GM12864 (cell line): ENCODE data around the gene LCP2.
A peak's percentile ranks its signal among the peaks of the same experiment; 100 is the strongest.

Experiments used
- DNase-seq: peaks from one replicate; pipeline ENCODE4 v3.0.0-alpha.2; 2011; ENCODE audit warnings: low read depth
- H3K4me3 ChIP-seq: 2 replicates; pipeline ENCODE4 v1.5.1; 2011; ENCODE audit warnings: mild to moderate bottlenecking, low read depth, low read length, control low read depth
- CTCF ChIP-seq: IDR thresholded peaks from 2 replicates; pipeline ENCODE4 v1.5.1; 2011; ENCODE audit warnings: low read depth, mild to moderate bottlenecking, moderate library complexity, low read length, control low read depth, inconsistent platforms; ENCODE audit errors: missing control alignments

Gene LCP2

GRCh38 chr5:170268153-170268689 is 29.4 kb downstream of the LCP2 start:
- no peak overlapping the region for H3K4me3 ChIP-seq
- no peak for DNase-seq
- no peak for TF ChIP-seq CTCF

- H3K4me3 ChIP-seq, result no peak overlapping the region
Measured at GRCh38 chr5:170267431-170268152, 30.0 kb downstream of the LCP2 start.

GRCh38 chr5:170266570-170267381 is 30.8 kb downstream of the LCP2 start:
- no peak for DNase-seq
- TF ChIP-seq CTCF, result no peak

More at GRCh38 chr5:170267431-170268152, 30.0 kb downstream of the LCP2 start:
- DNase-seq, result peak; percentile 55
- peak; percentile 77 for TF ChIP-seq CTCF

DNA sequence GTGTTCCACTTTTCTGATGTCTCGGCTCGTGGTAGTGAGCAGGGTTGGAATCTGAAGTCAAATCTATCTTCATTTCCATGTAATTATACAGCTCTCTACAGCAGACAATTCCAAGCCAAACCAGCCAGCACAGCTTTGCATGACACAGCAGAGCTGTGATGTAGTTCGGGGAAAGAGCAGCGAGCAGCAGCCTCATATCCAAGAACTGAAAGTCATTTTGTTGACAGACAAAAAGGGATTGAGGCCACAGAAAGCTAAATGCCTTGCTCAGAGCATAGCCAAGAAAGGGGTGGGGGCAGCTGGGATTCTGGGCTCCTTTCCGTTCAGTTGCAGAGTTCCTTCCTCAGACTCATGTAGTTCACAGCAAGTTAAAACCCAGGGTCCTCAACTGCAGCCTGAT is 32.1 kb downstream of the LCP2 start:
- no peak overlapping the region for H3K4me3 ChIP-seq
- no peak for DNase-seq
- no peak for TF ChIP-seq CTCF

More at GRCh38 chr5:170266570-170267381, 30.8 kb downstream of the LCP2 start:
- H3K4me3 ChIP-seq, result no peak overlapping the region

GRCh38 chr5:170263906-170264305 is 33.7 kb downstream of the LCP2 start:
- no peak for DNase-seq
- TF ChIP-seq CTCF, result no peak
- H3K4me3 ChIP-seq, result no peak overlapping the region

DNA sequence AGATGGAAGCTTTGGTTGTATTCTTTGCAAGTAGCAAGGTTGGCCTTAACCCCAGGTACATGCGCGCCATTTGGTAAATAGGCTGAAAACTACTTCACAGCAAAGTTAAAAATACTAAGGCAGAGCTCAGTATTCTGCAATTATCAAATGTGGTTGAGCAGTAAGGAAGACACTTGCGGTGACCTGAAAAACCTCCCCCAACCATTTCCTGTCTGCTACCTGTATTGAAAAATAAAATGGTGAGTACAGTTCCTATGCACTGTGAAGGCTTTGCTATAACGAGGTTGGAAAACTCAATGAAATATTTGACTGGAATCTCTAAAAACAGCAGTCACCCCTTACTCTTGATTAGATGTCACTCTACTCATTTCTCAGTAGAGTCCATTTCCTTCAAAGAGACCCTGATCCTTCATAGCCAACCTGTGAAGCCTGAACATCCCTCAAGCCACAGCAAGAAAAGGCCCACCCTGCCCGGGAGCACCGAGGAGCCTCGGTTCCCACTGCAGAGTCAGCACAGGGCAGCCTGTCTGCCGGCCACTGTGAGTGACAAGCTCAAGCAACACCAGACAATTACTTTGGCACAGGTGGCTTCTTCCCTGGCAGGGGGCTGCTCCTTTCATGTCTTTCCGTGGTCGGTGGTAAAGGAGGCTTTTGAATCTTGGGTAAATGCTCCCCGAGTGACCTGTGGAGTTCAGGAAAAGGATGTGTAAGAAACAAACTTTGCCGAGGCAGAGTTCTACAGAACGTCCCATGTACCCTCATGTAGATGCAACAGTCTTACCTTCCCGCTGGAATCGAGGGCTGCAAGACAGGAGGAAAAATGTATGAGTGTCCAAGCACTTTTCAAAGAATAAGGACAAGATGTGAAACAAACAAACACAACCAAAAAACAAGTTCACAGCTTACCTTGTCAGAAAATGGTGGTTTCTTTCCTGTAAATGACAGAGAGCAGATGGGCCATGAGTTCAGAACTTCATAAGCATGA is 35.2 kb downstream of the LCP2 start:
- DNase-seq, result no peak
- H3K4me3 ChIP-seq, result no peak overlapping the region
- TF ChIP-seq CTCF, result no peak
